Right lobe of liver (tissue), 6 donors: ENCODE results near the gene DFFA. TPM values are rescaled to one million over a fixed set of nuclear protein-coding genes. Genes with fewer than 3 reads are reported as not detected.

ENCODE experiments used
- ATAC-seq, 4 donors: fragments of 200-7000 bp; cut with Tn5 transposase; one replicate each; pipeline ENCODE4 v1.9.1; 2020; ENCODE audit warnings: mild to moderate bottlenecking in 4 of 4, moderate library complexity in 4 of 4
- DNase-seq, 3 donors: peaks; one replicate each; pipeline ENCODE4 v3.0.0-alpha.2; 2020
- H3K27ac ChIP-seq, 3 donors: fragments of 200-600 bp; one replicate each; pipeline ENCODE4 v1.8.0; 2022
- H3K27me3 ChIP-seq, 2 donors: fragments of 200-600 bp; one replicate each; pipeline ENCODE4 v1.8.0; 2022
- H3K36me3 ChIP-seq, 4 donors: fragments of 200-600 bp; sonication (generic) in 1 of 4; one replicate each; pipeline versions ENCODE4 v1.5.1 to v1.8.0; 2017 to 2022; ENCODE audit warnings: control low read depth in 1 of 4
- H3K4me1 ChIP-seq, 4 donors: fragments of 200-600 bp; sonication (generic) in 1 of 4; one replicate each; pipeline versions ENCODE4 v1.5.1 to v1.8.0; 2017 to 2022; ENCODE audit warnings: control low read depth in 1 of 4
- H3K4me3 ChIP-seq, 3 donors: fragments of 200-600 bp; one replicate each; pipeline ENCODE4 v1.8.0; 2022
- H3K9me3 ChIP-seq, 4 donors: fragments of 200-600 bp; sonication (generic) in 1 of 4; one replicate each; pipeline versions ENCODE4 v1.5.1 to v1.8.0; 2017 to 2022; ENCODE audit warnings: control low read depth in 1 of 4
- POLR2A ChIP-seq: fragments of 450-650 bp; IDR thresholded peaks from one replicate; pipeline ENCODE4 v1.6.1; 2017; ENCODE audit warnings: antibody characterized with exemption, mild to moderate bottlenecking
- WGBS: methylation state at CpG from one replicate; pipeline ENCODE4 v1.1.6; 2018; ENCODE audit warnings: low coverage, low lambda C conversion rate; ENCODE audit not compliant: insufficient coverage; ENCODE audit errors: missing lambda C conversion rate; 5-methylcytosine and 5-hydroxymethylcytosine counted together
- intact Hi-C, 2 donors: fragments of 100-400 bp; cut with DNase I; formaldehyde crosslinking; loops; one replicate each; pipeline versions ENCODE4 v1.11.2 to v1.14.1; 2022
- long read RNA-seq: library from polyadenylated mRNA; unstranded; transcript quantifications from one replicate; pipeline ENCODE4 v2.0.0, GENCODE V29; 2019
- total RNA-seq, 6 experiments: library from RNA; depleted of rRNA in 2 of 6; stranded (reverse); fragments of >200 nt in 2 of 6; fragmentation: NEBNext Ultra II Directional in 3 of 6; extraction: Animal tissue kit (Norgen Biotek cat#: 25700) in 3 of 6; gene quantifications; one replicate each; pipeline versions ENCODE4 v1.1.0 to v1.2.4, GENCODE V29; 2016 to 2023
- TF ChIP-seq, protein P1 (sequence below), 4 donors: fragments of 200-600 bp in 3 of 4; fragments of 450-650 bp in 1 of 4; IDR thresholded peaks; one replicate each; pipeline versions ENCODE4 v1.5.1 to v1.8.0; 2016 to 2022; ENCODE audit warnings: antibody characterized with exemption in 4 of 4, mild to moderate bottlenecking in 2 of 4
- donor health status: DM: no; HTN: yes; CAD: no.
- donor health status: DM: no; HTN: no; CAD: no.
- donor health status: DM: no; HTN: no; CAD: no.
- donor health status: DM: no; HTN: yes; CAD: no.
- donor health status: DM: no; HTN: yes; CAD: no.

DFFA gene, protein sequence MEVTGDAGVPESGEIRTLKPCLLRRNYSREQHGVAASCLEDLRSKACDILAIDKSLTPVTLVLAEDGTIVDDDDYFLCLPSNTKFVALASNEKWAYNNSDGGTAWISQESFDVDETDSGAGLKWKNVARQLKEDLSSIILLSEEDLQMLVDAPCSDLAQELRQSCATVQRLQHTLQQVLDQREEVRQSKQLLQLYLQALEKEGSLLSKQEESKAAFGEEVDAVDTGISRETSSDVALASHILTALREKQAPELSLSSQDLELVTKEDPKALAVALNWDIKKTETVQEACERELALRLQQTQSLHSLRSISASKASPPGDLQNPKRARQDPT
- 10 to 100 TPM; 14.1 to 24.8 (median 16.9) TPM for total RNA-seq
- long read RNA-seq, full-length matches to known transcripts: 8 of 8 reads
- long read RNA-seq, partial matches to known transcripts: 0 of 8 reads
- long read RNA-seq, other reads (novel, unspliced or antisense): 0 of 8 reads

DNA sequence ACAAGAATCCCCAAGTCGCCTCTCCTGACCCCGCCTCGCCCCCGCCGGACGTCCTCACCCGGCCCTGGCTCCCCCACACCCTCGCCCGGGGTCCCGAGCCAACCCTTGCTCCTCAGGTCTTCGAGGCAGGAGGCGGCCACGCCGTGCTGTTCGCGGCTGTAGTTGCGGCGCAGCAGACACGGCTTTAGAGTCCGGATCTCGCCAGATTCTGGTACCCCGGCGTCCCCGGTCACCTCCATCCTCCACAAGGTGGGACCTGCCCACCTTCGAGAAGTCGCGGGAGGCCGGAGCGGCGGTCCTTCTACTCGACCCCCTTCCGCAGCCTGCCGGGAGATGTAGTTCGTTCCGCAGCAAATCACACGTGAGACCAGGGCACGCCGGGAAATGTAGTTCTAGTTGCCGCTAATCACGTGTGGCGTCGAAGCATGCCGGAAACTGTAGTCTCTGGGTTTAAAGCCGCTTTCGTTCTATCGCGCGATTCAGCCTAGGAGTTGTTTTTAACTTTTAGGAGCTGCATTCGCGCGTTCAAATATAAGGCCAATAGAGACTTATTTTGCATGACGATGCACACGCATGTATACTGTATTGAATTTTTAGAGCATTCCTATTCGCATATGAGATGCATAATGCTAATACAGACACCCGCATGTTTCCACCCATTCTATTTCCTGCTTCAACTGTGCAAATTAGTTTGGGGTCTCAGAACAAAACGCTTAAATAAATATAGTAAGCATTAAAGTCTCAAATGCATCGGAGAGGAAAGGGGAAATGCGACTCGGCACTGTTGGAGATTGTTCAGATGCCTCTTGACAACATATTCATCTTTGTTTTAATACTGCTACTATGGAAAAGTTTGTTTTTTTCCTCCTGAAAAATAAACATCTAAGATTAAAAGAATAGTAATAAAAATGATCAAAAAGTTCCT is at the start of gene DFFA:
TSS of gene DFFA (minus strand) at position 310 of the 925 bp plus-strand sequence. CDS start at position 239, 71 bp downstream.
- Histone ChIP-seq H3K27me3 (no peaks in the 10 kb centered on the region), H3K36me3 (peaks cover 0 to 10% (median 1%) of the 10 kb centered on the region in 4 donors), H3K4me1 (peaks cover 0 to 33% (median 6%) of the 10 kb centered on the region in 4 donors), H3K27ac (peak within 1 kb of the TSS; percentile 33 to 34 (median 34)), H3K4me3 (peak within 1 kb of the TSS; percentile 77 to 96 (median 94)), H3K9me3 (no peaks in the 10 kb centered on the region)
- TF ChIP-seq POLR2A: peak; percentile 21
- TF ChIP-seq, protein P1, sequence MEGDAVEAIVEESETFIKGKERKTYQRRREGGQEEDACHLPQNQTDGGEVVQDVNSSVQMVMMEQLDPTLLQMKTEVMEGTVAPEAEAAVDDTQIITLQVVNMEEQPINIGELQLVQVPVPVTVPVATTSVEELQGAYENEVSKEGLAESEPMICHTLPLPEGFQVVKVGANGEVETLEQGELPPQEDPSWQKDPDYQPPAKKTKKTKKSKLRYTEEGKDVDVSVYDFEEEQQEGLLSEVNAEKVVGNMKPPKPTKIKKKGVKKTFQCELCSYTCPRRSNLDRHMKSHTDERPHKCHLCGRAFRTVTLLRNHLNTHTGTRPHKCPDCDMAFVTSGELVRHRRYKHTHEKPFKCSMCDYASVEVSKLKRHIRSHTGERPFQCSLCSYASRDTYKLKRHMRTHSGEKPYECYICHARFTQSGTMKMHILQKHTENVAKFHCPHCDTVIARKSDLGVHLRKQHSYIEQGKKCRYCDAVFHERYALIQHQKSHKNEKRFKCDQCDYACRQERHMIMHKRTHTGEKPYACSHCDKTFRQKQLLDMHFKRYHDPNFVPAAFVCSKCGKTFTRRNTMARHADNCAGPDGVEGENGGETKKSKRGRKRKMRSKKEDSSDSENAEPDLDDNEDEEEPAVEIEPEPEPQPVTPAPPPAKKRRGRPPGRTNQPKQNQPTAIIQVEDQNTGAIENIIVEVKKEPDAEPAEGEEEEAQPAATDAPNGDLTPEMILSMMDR (IDR thresholded peaks at IDR 0.05): no peak
- ATAC-seq (peak; percentile 76 to 87 (median 84)), DNase-seq (peak; percentile 92 to 96 (median 95))
- intact Hi-C loops: no loop called here
- 2% methylated on average over 26 of the region's 59 CpGs for WGBS

DNA sequence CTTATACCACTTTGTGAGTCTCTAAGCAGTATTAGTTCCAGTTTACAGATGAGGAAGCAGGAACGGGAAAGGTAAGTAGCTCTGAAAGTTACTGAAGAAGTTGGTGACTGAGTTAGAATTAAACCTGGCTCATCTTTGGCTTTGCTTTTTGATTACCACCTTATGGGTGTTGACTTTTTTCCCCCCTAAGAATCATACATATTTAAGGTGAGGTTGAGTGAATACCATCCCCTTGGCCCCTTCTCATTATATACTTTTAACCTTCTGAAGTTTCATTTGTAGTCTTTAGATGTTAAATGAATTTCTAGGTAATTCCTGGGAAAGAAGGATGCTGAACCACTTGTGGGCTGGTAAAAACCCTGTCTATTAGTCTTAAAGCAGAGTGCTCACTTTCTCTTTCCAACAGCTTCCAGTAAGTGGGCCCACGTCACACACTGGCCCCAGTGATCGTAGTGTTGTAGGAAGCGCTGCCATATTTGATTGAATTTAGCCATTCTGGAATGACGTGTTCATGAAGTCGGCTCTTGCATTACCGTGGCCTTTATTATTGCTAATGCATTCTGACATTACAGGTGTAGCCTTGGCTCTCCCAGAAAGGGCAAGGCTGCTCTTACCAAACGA is 49.3 kb upstream of the DFFA start:
- no peaks in the 10 kb centered on the region for H3K36me3 ChIP-seq
- TF ChIP-seq POLR2A: no peak
- TF ChIP-seq, protein P1 (IDR thresholded peaks at IDR 0.05): no peak
- WGBS: 91% methylated on average over 8 of the region's 8 CpGs
- intact Hi-C loops: no loop called here
- no peak for DNase-seq
- no peak overlapping the region for H3K4me3 ChIP-seq
- H3K27me3 ChIP-seq: no peaks in the 10 kb centered on the region
- H3K4me1 ChIP-seq: peaks cover 0 to 31% (median 10%) of the 10 kb centered on the region in 4 donors
- ATAC-seq: no peak
- no peak overlapping the region for H3K27ac ChIP-seq
- no peaks in the 10 kb centered on the region for H3K9me3 ChIP-seq

DNA sequence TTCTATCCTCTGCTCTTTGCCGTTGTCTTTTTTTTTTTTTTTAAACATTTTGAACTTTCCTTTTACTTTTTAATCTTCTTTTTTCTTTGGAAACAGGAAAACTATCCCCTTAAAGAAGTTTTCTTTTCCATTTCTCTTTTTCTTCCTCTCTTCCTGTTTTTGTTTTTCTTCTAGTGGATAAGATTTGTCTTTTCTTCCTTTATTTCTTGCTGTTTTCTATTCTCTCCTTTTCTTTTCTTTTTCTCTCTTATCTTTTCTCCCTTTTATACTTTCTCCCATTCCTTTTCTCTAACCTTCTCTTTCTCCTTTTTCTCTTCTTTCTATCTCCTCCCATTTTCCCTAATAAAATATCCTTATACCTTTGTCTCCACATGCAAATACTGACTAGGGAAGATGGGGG is 48.6 kb upstream of the DFFA start:
- ATAC-seq (no peak), DNase-seq (no peak)
- Histone ChIP-seq H3K4me3 (no peak overlapping the region), H3K36me3 (no peaks in the 10 kb centered on the region), H3K27ac (no peak overlapping the region), H3K4me1 (peaks cover 0 to 38% (median 13%) of the 10 kb centered on the region in 4 donors), H3K27me3 (no peaks in the 10 kb centered on the region), H3K9me3 (no peaks in the 10 kb centered on the region)
- intact Hi-C loops: no loop called here
- TF ChIP-seq, protein P1 (IDR thresholded peaks at IDR 0.05): no peak
- TF ChIP-seq POLR2A: no peak
- 63% methylated on average over 1 of the region's 1 CpG for WGBS

DNA sequence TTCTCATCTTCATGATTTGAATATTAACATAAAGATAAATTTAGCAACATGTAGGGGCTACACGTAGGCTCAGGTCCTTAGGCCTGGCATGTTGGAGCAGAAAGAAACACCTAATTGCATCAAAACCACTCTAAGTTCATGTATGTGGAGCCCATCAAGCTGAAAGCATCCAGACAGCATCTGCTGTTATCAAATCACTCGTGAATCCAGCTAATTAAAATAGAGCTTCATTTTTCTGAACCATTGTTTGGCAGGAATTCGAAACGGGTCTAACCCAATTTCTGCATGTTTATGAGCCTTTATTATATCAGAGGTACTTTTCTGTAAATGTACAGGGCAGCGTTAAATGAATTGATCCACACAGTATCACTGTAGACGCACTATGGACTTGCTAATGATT is 48.2 kb upstream of the DFFA start:
- no peak overlapping the region for H3K27ac ChIP-seq
- H3K36me3 ChIP-seq: no peaks in the 10 kb centered on the region
- H3K4me3 ChIP-seq: no peak overlapping the region
- H3K27me3 ChIP-seq: no peaks in the 10 kb centered on the region
- intact Hi-C loops: no loop called here
- no peak for DNase-seq
- peaks cover 0 to 43% (median 15%) of the 10 kb centered on the region in 4 donors for H3K4me1 ChIP-seq
- 92% methylated on average over 6 of the region's 6 CpGs for WGBS
- TF ChIP-seq, protein P1 (IDR thresholded peaks at IDR 0.05): no peak
- no peak for ATAC-seq
- no peaks in the 10 kb centered on the region for H3K9me3 ChIP-seq
